NT2/D1 (cell line): ENCODE results near the gene SHTN1.

Experiments used
- YY1 ChIP-seq: IDR thresholded peaks from 2 replicates; pipeline ENCODE4 v1.6.1; 2011; ENCODE audit not compliant: insufficient read length, insufficient read depth
- ZNF274 ChIP-seq: IDR thresholded peaks from 2 replicates; pipeline ENCODE4 v1.6.1; 2011; ENCODE audit warnings: mild to moderate bottlenecking, low read depth, low read length

GRCh38 chr10:117007080-117007479 lies 2.1 kb upstream of the SHTN1 start:
- TF ChIP-seq ZNF274: no peak
- TF ChIP-seq YY1: no peak
